ENCODE measurements around the gene HS6ST1.

The HS6ST1 gene

GRCh38 chr2:128318776-128319464, at the start of gene HS6ST1:
Gene HS6ST1 (minus strand): TSS chr2:128318868. CDS start chr2:128318563, 305 bp downstream.
- peak; percentile 27 for DNase-seq

GRCh38 chr2:128367601-128368359, 49.1 kb upstream of the HS6ST1 start:
- no peak for DNase-seq

GRCh38 chr2:128366713-128367511, 48.2 kb upstream of the HS6ST1 start:
- DNase-seq, result no peak

GRCh38 chr2:128365217-128365905, 46.7 kb upstream of the HS6ST1 start:
- no peak for DNase-seq

GRCh38 chr2:128364441-128364911, 45.8 kb upstream of the HS6ST1 start:
- DNase-seq, result no peak

GRCh38 chr2:128363934-128364361, 45.3 kb upstream of the HS6ST1 start:
- no peak for DNase-seq

- DNase-seq, result no peak
Observed at GRCh38 chr2:128362889-128363228, 44.2 kb upstream of the HS6ST1 start.

- no peak for DNase-seq
Observed at GRCh38 chr2:128362176-128362888, 43.7 kb upstream of the HS6ST1 start.

GRCh38 chr2:128361376-128362131, 42.9 kb upstream of the HS6ST1 start:
- no peak for DNase-seq

GRCh38 chr2:128360711-128361110, 42.0 kb upstream of the HS6ST1 start:
- no peak for DNase-seq

GRCh38 chr2:128359841-128360240, 41.2 kb upstream of the HS6ST1 start:
- DNase-seq, result no peak

GRCh38 chr2:128358941-128359731, 40.5 kb upstream of the HS6ST1 start:
- no peak for DNase-seq

- no peak for DNase-seq
Observed at GRCh38 chr2:128357506-128358370, 39.1 kb upstream of the HS6ST1 start.

- DNase-seq, result no peak
Observed at GRCh38 chr2:128356127-128356526, 37.5 kb upstream of the HS6ST1 start.

- no peak for DNase-seq
Observed at GRCh38 chr2:128354726-128355470, 36.2 kb upstream of the HS6ST1 start.

GRCh38 chr2:128354161-128354560, 35.5 kb upstream of the HS6ST1 start:
- no peak for DNase-seq

GRCh38 chr2:128350736-128351135, 32.1 kb upstream of the HS6ST1 start:
- DNase-seq, result no peak

GRCh38 chr2:128348701-128349100, 30.0 kb upstream of the HS6ST1 start:
- DNase-seq, result no peak

All from NCI-H446 treated with DMSO at 0.1 percent for 48 hours (cell line).